HG02588 (cell line): ENCODE data around the gene ERICH3.
A peak's percentile ranks its signal among the peaks of the same experiment; 100 is the strongest.
"Not testable (repeated sequence)": the region's sequence is repeated elsewhere in the genome, so short reads cannot be mapped to it uniquely, and the experiment has no call there.

ENCODE experiments used
- ATAC-seq: cut with Tn5 transposase; IDR thresholded peaks from one replicate; pipeline ENCODE4 v1.9.1; 2021; ENCODE audit warnings: mild to moderate bottlenecking, moderate library complexity; ENCODE audit not compliant: unreplicated experiment

ERICH3 gene

GRCh38 chr1:74679811-74680210 lies 6.2 kb upstream of the ERICH3 start:
- ATAC-seq = no peak

GRCh38 chr1:74677926-74678325 lies 4.3 kb upstream of the ERICH3 start:
- no peak for ATAC-seq

- ATAC-seq = peak; percentile 41
These were observed 871 bp upstream of the ERICH3 start for GRCh38 chr1:74674278-74675048.

GRCh38 chr1:74670866-74671265 lies 2.7 kb downstream of the ERICH3 start:
- not testable (repeated sequence) for ATAC-seq

GRCh38 chr1:74654708-74655107 lies 18.9 kb downstream of the ERICH3 start:
- ATAC-seq = no peak

- ATAC-seq = peak; percentile 97
These were observed 20.9 kb downstream of the ERICH3 start for GRCh38 chr1:74652711-74653139.

GRCh38 chr1:74650561-74650960 lies 23.0 kb downstream of the ERICH3 start:
- no peak for ATAC-seq

- no peak for ATAC-seq
These were observed 31.7 kb downstream of the ERICH3 start for GRCh38 chr1:74641876-74642275.

GRCh38 chr1:74641161-74641560 lies 32.4 kb downstream of the ERICH3 start:
- ATAC-seq = no peak

- no peak for ATAC-seq
These were observed 36.3 kb downstream of the ERICH3 start for GRCh38 chr1:74637296-74637695.

GRCh38 chr1:74629283-74629682 lies 44.3 kb downstream of the ERICH3 start:
- no peak for ATAC-seq

GRCh38 chr1:74623716-74624115 lies 49.9 kb downstream of the ERICH3 start:
- ATAC-seq = no peak

GRCh38 chr1:74620242-74620641 lies 53.4 kb downstream of the ERICH3 start:
- ATAC-seq = no peak

- no peak for ATAC-seq
These were observed 54.6 kb downstream of the ERICH3 start for GRCh38 chr1:74618974-74619373.

GRCh38 chr1:74613894-74614293 lies 59.7 kb downstream of the ERICH3 start:
- ATAC-seq = peak; percentile 46

GRCh38 chr1:74611887-74612286 lies 61.7 kb downstream of the ERICH3 start:
- ATAC-seq = no peak

- no peak for ATAC-seq
These were observed 62.6 kb downstream of the ERICH3 start for GRCh38 chr1:74610961-74611360.

- no peak for ATAC-seq
These were observed 63.7 kb downstream of the ERICH3 start for GRCh38 chr1:74609810-74610371.

- no peak for ATAC-seq
These were observed 76.9 kb downstream of the ERICH3 start for GRCh38 chr1:74596717-74597116.

- no peak for ATAC-seq
These were observed 79.4 kb downstream of the ERICH3 start for GRCh38 chr1:74593887-74594866.

- ATAC-seq = no peak
These were observed 80.8 kb downstream of the ERICH3 start for GRCh38 chr1:74592580-74593355.
